ENCODE results near the gene TRIM7.

DNA sequence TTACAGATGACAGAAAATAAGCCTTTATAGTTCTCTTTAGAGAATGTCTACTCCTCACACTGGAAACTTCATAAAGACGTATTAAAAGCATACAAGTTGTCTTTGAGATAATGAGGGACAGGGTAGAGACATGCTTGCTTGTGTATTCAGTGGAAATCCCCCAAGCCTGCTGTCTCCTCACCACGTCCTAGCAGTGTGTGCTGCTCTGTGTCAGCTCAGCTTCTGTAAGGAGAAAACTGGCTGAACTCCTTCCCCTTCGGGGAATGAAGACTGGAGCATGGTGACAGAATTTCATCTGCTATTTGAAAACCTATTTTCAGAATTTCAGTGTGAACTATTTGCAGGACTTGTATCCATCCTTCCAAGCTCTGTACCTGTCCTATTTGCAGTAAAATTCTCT is 48.2 kb downstream of the TRIM7 start:
- no peak for TF ChIP-seq POLR2A (IDR thresholded peaks at IDR 0.05)
- TF ChIP-seq, protein P1, sequence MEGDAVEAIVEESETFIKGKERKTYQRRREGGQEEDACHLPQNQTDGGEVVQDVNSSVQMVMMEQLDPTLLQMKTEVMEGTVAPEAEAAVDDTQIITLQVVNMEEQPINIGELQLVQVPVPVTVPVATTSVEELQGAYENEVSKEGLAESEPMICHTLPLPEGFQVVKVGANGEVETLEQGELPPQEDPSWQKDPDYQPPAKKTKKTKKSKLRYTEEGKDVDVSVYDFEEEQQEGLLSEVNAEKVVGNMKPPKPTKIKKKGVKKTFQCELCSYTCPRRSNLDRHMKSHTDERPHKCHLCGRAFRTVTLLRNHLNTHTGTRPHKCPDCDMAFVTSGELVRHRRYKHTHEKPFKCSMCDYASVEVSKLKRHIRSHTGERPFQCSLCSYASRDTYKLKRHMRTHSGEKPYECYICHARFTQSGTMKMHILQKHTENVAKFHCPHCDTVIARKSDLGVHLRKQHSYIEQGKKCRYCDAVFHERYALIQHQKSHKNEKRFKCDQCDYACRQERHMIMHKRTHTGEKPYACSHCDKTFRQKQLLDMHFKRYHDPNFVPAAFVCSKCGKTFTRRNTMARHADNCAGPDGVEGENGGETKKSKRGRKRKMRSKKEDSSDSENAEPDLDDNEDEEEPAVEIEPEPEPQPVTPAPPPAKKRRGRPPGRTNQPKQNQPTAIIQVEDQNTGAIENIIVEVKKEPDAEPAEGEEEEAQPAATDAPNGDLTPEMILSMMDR (IDR thresholded peaks at IDR 0.05): no peak
- no peak for TF ChIP-seq EP300 (IDR thresholded peaks at IDR 0.05)

Measured in sigmoid colon (tissue), 4 donors.